Fibroblast of skin of left biceps (primary cell): ENCODE data around the gene ADPRHL1.

Experiments used
- DNase-seq, 2 experiments: peaks; one replicate each; pipeline ENCODE4 v3.0.0-alpha.2; 2013; ENCODE audit warnings: low read depth in 2 of 2

ADPRHL1 gene

DNA sequence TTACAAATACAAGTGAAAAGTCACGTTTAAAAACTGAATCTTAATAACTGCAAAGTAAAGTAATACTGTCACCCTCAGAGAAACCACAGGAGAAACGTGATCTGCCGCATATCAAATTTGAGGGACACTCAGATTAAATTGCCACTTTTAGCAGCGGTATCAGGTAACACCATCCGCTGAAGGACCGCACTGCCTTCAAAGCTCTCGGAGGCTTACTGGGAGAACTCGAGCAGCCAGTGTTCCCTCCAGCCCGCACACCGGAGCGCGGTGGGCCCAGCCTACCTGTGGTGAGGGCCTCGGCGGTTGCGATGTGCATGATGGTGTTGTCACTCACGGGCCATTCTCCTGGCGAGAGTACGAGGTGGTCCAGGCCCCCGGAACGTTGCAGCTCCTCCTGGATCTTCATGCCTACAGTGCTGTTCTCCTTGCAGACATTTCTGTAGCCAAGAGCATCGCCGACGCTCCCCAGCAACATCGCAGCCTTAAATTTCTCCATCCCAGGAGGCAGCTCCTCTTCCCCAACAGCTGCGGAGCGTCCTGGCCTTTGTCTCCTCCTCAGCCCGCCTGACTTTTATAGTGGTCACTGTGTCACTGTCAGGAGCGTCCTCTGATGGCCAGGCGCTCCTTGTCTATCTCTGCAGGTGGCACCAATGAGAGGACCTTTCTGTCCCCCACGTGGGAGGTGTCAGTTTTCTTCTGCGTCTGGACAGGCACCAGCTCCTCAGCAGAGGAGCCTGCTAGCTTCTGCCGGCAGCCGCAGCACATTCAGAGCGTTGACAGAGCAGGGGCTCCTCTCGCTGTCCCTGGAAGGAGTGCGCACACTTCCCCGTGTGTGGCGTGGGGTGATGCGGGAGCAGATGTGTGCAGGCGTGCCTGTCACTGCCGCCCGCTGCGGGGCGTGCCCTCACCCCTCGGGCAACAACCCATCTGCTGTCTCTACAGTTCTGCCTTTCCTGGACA is at the start of gene ADPRHL1:
ADPRHL1 (minus strand) TSS at position 547 of the 960 bp plus-strand sequence; CDS start at position 496, 51 bp downstream.
- no peak for DNase-seq

DNA sequence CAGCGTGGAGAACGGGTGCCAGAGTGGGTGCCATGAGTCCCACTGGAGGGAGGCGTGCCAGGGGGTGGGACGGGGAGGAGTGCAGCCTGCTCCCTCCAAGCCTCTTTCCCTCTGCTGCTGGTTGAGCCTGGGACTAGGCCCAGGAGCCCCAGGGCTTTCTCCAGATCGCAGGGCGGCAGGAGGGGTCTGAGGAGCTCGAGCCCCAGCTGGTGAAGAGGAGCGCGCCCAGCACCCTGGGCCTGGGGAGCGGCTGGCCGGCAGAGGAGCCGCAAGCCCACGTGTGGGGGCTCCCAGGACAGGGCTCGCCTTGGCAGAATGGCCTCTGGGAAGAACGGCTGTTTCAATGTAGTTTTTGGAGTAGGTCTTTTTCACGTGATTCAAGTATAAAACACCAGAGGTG is 49.4 kb upstream of the ADPRHL1 start:
- DNase-seq, result no peak

DNA sequence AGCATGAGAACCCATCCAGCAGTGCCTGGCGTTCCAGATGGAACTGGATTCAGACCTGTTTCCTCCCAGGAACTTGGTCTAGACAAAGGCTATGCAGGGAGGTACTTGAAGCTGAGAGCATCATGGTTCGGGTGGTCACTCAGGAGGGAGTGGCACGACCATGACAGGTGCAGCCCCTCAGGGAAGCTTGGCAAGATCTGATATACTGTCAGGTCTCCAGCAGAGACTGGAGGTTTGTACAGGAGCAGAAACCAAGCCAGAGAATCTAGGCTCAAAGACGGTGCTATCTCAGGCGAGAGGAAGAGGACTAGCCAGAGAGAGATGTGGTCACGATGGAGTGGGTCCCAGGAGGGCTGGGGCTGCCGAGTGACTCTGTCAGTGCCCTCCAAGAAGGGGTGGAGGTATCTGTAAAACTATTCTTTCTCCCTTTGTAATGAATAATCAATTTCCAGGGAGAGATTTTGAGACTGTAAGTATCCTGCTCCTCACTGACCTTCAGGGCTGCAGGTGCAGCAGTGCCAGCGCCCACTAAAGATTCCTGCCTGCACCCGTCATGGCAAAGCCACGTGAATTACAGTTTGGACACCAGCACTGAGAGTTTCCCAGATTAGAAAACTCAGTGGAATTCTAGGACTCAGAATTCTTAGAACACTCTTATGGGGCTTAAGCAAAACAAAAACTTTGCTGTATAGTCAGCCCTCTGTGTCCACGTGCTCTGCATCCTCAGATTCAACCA is 47.4 kb upstream of the ADPRHL1 start:
- no peak for DNase-seq

DNA sequence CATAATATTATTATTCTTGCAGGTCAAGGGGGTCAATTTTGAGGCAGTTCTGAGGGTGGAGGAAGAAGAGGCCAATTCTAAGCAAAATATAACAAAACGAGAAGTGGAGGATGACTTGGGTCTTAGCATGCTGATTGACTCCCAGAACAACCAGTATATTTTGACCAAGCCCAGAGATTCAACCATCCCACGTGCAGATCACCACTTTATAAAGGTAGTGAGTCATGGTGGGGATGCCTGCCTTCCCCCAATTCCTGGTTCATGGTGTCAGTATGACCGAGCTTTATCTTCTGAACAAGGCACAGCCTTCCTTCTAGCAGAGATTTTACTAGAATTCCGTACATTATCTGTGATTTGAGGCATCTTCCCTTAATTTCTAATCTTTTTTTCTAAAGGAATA is 46.6 kb upstream of the ADPRHL1 start:
- DNase-seq, result no peak

DNA sequence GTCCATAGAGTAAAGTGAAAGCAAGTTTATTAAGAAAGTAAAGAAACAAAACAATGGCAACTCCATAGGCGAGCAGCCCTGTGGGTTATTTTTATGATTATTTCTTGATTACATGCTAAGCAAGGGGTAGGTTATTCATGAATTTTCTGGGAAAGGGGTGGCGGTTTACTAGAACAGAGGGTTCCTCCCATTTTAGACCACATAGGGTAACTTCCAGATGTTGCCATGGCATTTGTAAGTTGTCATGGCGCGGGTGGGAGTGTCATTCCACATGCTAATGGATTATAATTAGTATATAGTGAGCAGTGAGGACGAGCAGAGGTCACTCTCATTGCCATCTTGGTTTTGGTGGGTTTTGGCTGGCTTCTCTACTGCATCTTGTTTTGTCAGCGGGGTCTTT is 45.6 kb upstream of the ADPRHL1 start:
- no peak for DNase-seq

DNA sequence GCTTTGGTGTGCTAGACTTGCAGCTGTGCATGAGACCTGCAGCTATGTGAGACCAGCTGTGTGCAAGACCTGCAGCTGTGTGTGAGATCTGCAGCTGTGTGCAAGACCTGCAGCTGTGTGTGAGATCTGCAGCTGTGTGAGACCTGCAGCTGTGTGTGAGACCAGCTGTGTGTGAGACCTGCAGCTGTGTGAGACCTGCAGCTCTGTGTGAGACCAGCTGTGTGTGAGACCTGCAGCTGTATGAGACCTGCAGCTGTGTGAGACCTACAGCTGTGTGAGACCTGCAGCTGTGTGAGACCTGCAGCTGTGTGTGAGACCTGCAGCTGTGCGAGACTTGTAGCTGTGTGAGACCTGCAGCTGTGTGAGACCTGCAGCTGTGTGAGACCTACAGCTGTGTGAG is 43.9 kb upstream of the ADPRHL1 start:
- no peak for DNase-seq

DNA sequence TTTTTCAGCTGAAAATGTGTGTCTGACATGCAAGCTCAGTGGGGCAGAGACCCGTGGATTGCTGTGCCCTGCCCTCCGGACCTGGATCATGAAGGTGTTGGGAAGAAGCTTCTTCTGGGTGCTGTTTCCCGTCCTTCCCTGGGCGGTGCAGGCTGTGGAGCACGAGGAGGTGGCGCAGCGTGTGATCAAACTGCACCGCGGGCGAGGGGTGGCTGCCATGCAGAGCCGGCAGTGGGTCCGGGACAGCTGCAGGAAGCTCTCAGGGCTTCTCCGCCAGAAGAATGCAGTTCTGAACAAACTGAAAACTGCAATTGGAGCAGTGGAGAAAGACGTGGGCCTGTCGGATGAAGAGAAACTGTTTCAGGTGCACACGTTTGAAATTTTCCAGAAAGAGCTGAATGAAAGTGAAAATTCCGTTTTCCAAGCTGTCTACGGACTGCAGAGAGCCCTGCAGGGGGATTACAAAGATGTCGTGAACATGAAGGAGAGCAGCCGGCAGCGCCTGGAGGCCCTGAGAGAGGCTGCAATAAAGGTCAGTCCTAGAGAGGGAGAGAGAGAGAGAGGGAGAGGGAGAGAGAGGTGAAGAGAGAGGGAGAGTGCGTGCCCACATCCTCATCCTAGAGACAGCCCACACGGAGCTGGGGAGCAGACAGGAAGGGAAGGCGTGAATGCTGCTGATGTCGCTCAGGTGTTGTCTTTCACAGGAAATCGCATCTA is 42.4 kb upstream of the ADPRHL1 start:
- DNase-seq, result no peak

DNA sequence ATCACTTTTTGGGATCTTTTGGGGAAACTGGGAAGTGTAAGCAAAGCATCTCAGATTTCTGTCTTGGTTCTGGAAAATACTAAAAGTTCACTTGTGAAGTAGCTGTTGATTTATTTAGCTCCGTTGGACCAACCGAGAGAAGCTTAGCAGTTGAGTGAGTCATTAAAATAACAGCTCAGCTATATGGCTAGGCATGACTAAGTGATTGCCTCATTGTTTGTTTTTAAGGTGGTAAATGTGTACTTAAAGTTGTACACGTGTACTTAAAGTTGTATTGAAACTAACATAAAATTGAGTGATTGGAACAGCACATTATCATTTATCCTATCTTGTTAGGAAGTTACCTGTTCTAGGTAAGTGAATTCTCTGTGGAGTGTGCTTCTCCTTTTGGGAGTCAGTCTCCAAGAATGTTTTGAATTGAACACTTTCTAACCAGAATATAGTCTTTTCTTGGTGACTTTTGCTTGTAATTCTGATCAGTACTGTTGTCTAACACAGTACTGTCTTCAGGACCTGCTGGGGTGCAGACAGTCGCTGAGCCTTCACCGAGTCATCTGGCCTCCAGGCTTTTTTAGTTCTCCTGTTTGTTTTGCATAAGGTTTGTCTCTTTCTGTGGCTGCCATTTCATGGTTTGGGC is 40.1 kb upstream of the ADPRHL1 start:
- peak; percentile 77 to 79 for DNase-seq

DNA sequence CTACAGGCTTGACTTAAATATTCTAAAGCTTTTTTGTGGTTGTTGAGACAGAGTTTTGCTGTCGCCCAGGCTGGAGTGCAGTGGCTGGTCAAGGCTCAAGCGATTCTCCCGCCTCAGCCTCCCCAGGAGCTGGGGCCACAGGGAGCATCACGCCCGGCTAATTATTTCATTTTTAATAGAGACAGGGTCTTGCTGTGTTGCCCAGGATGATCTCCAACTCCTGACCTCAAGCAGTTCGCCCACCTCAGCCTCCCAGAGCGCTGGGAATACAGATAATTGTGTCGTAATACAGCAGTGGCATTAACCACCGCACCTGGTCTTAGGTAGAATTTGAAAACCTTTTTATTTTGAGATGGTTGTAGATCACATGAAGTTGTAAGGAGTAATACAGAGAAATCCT is 38.7 kb upstream of the ADPRHL1 start:
- no peak for DNase-seq

DNA sequence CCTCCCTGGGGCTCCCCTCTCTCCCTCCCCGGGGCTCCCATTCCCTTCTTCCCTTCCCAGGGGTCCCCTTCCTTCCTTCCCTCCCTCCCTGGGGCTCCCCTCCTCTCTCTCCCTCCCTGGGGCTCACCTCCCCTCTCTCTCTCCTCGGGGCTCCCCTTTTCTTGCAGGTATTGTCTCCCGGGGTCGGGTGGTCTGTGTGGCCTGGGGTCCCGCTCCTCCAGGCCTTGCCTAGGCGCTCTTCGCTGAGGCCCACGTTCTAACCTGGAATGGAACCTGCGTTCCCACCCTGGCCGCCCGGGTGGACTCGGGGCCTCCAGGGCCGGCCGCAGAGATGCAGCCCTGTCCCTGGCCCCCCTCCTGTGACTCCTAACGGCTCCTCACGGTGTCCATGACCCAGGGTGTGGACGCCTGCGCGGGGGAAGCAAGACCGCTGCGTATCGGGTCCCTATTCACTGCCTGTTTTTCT is 38.2 kb upstream of the ADPRHL1 start:
- no peak for DNase-seq

DNA sequence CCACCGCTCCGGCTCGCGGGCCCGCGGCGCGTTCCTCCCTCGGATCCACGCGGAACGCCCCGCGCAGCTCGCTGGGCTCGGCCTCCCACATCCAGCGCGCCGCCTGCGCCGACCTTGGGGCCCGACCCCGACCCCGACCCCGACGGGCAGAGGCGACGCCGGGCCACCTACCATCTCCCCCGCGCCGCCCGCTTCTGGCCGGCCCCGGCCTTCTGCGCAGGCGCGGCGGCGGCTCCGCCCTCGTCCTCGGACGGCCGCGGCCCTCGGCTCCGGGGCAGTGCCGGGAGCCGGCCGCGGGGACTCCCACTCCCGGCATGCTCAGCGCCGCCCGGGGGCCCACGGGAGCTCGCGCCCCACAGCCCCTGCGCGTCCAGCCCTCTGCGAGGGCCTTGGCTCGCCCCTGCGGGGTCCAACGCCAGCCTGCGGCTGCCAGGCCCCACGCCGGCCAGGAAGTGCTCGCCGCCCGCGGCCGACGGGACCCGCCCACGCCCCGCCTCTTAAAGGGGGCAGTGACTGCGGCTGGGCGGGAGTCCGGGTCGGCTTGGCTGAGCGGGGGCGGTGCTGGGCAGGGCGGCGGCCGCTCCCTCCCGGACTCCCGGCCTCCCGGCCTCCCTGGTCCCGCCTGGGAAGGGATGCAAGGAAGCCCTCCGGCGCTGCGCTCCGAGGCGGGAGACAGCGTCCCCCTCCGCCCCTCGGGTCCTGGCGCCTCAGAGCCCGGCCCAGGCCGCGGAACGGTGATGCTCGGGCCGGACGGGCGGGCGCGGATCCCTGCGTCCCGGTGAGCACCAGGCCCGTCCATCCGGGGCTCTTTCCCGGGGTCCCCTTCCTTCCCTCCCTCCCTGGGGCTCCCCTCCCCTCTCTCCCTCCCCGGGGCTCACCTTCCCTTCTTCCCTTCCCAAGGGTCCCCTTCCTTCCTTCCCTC is 37.5 kb upstream of the ADPRHL1 start, which contains the start of gene DCUN1D2:
DCUN1D2 (minus strand) TSS at position 216 of the 922 bp plus-strand sequence; CDS start at position 174, 42 bp downstream.
- peak; percentile 91 to 92 for DNase-seq

DNA sequence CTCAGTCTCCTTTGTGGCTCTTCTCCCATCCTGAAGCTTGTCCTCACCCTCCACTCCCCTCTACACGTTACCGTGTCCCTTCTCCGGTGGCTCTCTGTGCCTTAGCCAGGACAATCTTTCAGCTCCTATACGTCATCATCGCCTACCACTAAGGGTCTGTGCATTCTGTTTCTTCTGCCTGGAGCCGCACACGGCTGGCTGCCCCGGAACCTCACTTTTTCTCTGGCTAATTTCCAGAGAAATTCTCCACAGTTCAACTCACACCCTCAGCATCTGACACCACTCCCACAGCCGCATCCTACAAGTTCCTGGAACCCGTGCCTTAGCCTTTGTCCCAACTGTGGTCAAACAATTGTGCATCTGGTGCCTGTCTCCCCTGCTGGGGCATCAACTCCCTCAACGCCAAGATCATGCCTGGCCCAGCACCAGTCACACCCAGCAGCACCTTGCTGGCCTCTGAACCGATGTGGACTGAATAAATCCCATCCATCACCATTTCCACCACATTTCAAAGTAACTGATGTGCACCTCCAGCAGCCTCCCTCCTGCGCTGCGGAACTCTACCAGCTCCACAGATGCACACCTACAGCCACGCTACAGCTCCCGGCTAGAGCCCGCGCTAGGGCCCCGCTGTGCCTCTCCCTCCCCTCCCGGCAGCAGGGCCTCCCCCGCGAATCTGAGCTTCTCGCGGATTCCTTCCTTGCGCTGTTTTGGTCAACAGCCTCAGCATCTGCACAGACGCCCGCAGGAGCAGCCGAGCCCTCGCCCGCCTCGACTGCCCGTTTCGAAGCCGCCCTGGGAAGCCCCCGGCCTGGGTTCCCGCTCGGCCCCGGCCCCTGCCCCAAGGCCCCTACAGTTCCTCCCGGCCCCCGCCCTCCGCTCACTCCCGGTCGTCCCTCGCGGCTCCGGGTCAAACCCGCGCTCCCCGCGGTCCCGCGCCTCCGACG is 36.5 kb upstream of the ADPRHL1 start:
- DNase-seq, result no peak

DNA sequence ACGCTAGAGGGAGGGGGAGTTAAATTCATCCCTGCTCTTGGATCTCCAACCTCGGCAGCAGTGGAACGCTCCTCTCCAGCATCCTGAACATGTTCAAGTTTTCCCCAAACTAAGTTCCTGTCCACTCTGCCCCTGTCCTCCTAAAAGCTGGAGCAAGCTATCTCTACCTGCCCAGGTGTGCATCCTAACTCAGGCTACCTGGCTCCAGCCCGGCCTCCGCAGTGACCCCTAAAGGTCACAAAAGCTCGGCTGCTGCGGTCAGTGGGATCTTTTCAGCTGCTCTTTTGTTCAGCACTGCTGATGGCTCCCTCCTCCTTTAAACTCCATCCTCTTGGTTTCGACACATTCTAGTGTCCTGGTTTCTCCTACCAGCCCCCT is 35.9 kb upstream of the ADPRHL1 start:
- DNase-seq, result no peak

DNA sequence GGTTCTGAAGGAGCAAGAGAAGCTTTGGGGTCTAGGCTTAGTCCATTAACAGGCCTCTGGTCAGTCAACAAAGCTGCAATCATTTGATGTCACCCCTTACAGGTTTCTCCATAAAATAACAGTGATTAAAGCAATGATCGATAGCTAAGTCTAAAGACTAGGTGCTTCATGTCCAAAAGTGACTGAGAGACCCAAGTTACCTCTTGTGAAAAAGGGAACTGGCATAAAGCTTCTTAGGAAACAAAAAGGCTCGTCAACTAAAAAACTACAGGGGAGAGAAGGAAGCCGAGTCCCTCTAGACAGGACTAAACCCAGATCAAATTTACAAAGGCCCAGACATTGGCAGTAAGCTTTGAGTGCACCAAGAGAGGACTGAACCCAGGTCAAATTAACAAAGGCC is 35.0 kb upstream of the ADPRHL1 start:
- DNase-seq, result no peak

DNA sequence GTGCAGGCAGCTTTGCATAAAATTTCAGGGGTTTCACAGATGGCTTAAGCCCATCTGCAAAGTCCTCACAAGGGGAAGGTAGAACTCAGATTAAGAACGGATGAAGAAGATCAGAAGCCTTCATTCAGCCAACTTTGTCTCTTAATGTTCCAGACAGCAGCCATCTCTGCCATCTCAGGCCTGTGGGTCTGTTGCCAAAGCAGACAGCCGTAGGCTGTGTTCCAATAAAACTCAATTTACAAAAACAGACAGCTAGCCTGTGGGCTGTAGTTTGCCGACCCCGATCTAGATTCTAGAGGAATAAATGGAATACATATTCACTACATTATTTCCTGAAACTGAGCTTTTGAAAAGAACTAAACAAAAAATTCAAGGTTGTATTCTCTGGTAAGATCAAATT is 33.4 kb upstream of the ADPRHL1 start:
- no peak for DNase-seq

DNA sequence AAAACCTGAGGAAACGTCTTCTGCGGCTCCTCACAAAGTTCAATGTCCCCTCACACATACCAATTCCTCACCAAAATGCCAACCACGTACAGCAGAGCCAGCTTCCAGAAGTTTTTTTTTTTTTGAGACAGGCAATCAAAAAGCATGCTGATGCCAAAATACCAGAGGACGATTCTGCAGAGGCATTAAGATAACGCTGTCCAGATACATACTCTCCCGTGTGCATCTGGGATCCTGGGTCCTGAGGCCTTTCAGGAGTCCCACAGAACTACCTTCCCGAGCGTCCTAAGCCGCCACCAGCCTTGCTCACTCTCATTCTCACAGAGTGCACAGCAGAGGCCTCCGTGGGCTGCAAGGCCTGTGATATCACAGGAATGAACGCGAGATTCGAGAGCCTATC is 32.3 kb upstream of the ADPRHL1 start:
- DNase-seq, result no peak

DNA sequence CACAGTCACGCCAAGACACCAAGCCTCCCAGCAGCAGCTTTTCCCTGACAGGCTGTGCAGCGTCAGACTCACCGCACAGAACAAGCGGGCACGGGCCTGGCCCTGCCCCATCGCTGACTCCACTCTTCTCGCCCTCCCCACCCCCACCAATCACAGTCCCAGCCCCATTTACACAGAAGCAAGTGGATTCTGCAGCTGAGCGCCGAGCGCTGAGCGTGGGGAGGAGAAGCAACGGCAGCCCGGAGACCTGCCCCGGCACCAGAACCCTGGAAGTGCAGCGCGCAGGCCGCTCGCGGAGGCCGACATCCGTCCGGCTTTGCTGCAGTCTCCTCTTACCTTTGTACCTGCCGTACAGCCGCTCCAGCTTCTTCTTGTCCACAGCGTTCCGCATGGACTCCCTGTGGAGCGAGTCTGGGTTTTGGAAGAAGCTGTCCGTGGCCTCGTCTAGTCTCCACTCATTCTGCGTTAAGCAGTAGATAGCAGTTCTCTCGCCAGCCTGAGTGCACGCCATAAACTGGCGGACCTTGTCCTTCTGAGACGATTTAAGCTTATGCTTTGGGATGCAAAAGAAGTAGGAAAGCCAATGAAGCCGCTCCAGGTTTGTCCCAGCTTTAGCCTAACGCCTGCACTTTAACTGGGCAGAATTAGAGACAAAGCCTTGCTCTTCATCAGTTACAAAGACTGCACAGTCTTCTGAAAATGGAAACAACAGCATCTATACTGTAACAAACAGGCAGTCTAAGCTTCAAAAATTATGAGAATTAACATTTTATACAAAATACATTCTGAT is 30.4 kb upstream of the ADPRHL1 start:
- DNase-seq, result no peak

DNA sequence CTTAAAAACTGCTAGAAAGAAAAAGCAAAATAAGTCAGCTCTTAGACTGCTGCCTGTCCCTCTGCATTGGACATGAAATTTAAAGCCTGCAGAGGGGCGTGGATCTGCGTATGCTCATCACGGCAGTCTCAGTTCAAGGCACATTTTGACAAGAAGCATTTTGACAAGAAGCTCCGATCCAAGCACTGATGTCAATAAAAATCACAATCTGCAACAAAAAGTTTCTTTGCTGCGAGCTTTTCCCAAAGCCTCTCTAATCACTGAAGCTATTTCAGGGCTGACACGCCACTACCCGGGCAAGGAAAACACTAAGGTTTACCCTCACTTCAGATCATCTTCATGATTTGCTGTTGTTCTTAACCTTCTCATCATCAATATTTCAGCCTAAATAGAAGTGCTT is 29.8 kb upstream of the ADPRHL1 start:
- DNase-seq, result no peak

DNA sequence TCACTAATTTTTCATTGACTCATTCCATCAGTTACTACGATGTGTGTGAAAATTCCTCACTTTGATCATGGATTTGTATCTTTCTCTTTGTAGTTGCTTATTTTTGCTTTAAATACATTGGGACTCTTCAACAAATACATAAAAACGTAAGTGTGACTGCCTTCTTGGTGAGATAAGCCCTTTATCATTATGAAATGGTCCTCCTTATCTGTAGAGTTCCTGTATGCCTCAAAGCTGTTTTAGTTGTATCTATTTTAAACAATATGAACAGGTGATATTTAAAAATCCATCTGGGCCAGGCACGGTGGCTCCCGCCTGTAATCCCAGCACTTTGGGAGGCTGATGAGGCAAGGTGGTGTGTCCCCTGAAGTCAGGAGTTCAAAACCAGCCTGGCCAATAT is 25.9 kb upstream of the ADPRHL1 start:
- DNase-seq, result no peak
